ENCODE measurements around the gene PLEKHG5.

The PLEKHG5 gene

GRCh38 chr1:6510493-6510892 lies 19.0 kb upstream of the PLEKHG5 start:
- no peak for DNase-seq

- no peak for DNase-seq
Measured at GRCh38 chr1:6509919-6510291, 18.4 kb upstream of the PLEKHG5 start.

- DNase-seq: no peak
Measured at GRCh38 chr1:6509220-6509918, 17.9 kb upstream of the PLEKHG5 start.

GRCh38 chr1:6508816-6509189 lies 17.3 kb upstream of the PLEKHG5 start:
- DNase-seq: no peak

- DNase-seq: no peak
Measured at GRCh38 chr1:6508154-6508815, 16.8 kb upstream of the PLEKHG5 start.

DNA sequence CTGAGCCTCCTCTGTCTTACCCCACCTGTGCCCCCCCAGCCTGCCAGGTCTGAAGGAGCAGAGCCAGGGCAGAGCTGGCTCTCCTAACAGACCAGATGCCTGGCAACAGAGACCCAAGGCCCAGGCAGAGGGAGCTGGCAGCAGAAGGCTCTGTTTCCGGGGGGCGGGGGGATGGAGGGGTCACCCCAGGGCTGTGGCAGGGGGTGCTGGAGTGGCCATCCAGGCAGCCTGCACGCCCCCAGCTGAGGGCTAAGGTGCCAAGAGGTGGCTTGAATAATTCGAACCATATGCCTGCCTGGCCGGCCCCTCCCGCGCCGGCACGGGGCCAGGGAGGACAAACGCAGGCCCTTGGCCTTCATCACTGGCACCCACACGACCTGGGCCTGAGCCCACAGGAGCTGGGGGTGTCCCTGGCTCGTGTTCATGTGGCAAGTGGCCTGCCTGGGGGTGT lies 16.0 kb upstream of the PLEKHG5 start:
- DNase-seq: no peak

- DNase-seq: no peak
Measured at GRCh38 chr1:6507037-6507428, 15.6 kb upstream of the PLEKHG5 start.

- DNase-seq: no peak
Measured at GRCh38 chr1:6506210-6507036, 15.0 kb upstream of the PLEKHG5 start.

- no peak for DNase-seq
Measured at GRCh38 chr1:6505367-6506209, 14.1 kb upstream of the PLEKHG5 start.

DNA sequence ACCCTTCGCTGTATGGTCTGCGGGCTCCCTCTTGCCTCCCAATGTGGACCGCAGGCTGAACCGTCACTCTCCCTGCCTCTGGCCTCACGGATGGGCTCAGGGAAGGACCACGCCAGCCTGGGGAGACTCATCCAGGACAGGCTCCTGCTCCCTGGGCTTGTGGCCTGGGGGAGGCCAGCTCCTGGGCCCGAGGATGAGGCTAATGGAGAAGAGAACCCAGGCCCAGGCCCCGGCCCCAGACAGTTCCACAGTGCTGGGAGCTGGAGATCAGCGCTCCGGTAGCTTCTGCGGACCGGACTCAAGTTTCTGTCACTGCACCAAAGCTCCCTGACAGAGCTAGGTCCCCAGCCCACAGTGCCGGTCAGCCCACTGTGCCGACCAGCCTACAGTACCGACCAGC lies 13.4 kb upstream of the PLEKHG5 start:
- no peak for DNase-seq

DNA sequence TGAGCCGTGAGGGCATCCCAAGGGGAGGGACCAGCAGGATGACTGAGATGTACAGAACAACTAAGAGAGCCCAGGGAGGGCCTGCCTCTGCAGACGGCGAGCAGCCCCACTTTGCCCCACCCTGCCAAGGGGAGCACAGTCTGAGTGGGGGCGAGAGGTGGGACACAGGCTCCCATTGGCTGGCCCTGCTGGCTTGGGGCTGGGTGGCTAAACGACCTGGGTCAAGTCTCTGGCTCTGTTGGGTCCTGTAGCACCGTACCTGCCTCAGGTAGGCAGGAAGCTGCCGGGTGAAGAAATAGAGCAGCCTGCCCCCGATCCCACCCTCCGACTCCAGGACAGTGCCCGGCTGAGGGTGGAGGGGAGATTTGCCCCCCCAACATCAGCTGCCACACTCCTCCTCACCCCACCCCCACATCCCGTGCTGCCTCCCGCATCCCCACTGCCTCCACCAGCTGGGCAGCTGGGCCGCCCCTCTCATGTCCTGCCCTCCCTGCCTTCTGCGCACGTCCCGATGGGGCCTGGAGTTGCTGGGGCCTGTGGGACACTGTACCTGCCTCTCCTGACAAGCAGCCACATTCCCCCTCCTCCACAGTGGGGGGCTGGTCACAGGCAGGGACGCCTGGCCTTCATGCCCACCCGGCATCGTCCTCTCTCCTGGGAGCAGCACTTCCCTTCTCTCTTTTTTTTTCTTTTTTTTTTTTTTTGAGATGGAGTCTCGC lies 12.6 kb upstream of the PLEKHG5 start:
- no peak for DNase-seq

GRCh38 chr1:6502000-6502891 lies 10.8 kb upstream of the PLEKHG5 start:
- DNase-seq: no peak

DNA sequence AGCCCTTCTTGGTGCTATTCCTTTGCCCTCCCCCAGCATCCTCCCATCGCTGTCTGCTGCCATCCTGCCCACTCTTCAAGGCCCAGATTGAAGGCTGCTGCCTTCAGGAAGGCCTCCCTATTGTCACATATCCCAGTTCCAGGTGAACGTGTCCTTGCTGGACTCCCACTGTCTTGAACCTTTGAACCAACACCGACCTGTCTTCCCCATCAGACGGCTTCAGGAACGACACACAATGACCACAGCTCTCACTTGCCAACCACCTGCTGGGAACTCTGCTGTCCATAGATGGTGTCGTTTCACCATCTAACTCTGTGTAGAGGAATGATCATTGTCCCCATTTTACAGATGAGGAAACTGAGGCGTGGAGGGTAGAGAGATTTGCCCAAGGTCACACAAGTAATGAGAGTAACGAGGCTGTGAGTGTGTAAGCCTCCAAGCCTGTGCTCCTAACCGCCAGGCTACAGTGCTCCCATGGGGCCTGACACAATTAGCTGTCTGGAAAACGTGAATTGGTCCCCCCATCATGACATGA lies 9.9 kb upstream of the PLEKHG5 start:
- no peak for DNase-seq

- no peak for DNase-seq
Measured at GRCh38 chr1:6500544-6501278, 9.2 kb upstream of the PLEKHG5 start.

DNA sequence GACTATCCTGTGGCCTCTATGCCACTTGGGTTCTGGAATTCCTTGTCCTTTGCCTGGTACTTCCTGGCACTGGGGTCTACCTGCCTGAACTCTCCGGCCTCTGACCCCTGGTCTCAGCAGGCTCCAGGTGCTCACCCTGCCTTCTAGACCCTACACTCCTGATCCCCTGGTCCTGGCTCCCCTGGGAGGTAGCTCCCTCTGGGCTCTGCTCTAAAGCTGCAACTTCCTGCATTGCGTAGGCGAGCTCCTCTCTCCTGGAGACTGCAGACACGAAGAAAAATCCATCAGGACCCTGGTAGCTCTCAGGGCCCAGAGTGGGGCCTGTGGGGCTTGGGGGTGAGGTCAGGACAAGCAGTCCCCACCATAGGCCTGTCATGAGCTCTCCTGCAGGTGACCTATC lies 7.8 kb upstream of the PLEKHG5 start:
- no peak for DNase-seq

- DNase-seq: no peak
Measured at GRCh38 chr1:6498576-6499111, 7.2 kb upstream of the PLEKHG5 start.

DNA sequence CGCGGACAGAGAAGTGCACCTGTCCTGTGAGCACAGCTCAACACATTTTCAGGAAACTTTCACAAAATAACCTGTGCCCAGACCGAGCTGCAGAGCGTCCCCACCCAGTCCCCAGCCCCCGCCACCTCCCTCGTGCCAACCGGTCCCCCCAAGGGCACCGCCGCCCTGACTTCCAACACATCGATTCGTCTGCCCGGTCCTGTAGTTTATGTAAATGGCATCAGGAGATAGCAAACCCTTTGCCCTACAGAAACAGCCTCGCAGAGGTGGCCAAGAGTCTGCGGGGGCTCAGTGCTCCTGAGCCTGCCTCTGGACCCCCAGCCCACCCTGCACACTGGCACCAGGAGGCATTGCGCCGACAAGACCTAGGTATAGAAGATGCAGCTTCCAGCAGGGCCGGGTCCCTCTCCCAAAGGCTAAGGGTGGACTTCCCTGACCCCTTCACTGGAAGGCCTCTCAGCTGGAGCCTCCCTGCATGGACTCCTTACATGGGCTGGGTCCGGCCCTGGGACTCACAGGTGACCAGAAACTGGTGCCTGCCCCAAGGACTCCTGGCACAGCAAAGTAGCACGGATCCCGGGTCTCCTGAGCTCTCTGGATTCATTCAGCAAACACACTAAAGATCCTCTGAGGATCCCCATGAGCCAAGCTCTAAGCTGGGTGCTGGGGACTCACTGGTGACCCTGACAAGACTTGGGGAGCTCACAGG lies 6.6 kb upstream of the PLEKHG5 start:
- no peak for DNase-seq

- peak; percentile 53 for DNase-seq
Measured at GRCh38 chr1:6497215-6497866, 5.9 kb upstream of the PLEKHG5 start.

DNA sequence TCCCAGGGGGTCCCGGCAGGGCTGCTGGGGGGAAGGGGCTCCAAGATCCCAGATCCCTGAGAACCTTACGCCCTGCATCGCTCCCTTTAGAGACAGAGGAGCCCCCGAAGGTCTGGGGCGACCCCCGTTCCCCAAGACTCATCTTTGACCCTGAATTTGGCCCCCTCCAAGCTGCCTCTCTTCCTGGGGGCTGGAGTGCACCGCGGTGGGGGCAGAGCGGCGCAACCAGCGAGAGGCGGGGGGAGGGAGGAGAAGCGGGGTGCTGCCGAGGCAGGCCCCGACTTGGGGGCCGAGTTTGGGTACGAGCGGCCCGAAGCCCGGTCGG lies 5.4 kb upstream of the PLEKHG5 start:
- DNase-seq: no peak

All from fibroblast of skin of back (primary cell).